Stimulated activated CD8-positive, alpha-beta memory T cell treated with anti-CD3 and anti-CD28 coated beads, Interleukin-15, amount 100 ng/mL, for 48 hours (primary cell): Measurements from ENCODE around the gene TRMT1L.

Experiments
- DNase-seq, 2 donors: peaks; one replicate each; pipeline ENCODE4 v3.0.0-alpha.2; 2020; ENCODE audit warnings: low read depth in 2 of 2

TRMT1L gene

GRCh38 chr1:185129708-185130107, 27.0 kb downstream of the TRMT1L start:
- no peak for DNase-seq

- DNase-seq, result no peak
Observed at GRCh38 chr1:185112356-185112755, 44.4 kb downstream of the TRMT1L start.

GRCh38 chr1:185111873-185112272, 44.9 kb downstream of the TRMT1L start:
- DNase-seq, result no peak

GRCh38 chr1:185110145-185110544, 46.6 kb downstream of the TRMT1L start:
- no peak for DNase-seq

DNA sequence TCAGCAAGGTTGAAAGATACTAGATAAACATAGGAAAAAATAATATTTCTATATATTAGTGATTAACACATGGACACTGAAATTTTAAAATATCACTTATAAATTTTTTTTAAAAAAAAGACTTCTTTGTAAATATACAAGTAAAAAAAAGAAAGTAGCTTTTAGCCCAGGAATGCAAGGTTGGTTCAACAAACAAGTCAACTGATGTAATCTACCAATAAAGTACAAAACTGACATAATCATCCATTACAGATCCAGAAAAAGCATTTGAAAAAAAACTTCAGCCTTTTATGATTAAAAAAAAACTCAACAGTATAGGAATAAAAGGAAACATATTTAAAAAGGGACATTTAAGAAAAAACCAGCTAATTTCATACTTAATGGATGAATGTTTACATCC, 48.4 kb downstream of the TRMT1L start:
- no peak for DNase-seq

- DNase-seq, result no peak
Observed at GRCh38 chr1:185105121-185105520, 51.6 kb downstream of the TRMT1L start.

GRCh38 chr1:185104083-185104482, 52.7 kb downstream of the TRMT1L start:
- no peak for DNase-seq

DNA sequence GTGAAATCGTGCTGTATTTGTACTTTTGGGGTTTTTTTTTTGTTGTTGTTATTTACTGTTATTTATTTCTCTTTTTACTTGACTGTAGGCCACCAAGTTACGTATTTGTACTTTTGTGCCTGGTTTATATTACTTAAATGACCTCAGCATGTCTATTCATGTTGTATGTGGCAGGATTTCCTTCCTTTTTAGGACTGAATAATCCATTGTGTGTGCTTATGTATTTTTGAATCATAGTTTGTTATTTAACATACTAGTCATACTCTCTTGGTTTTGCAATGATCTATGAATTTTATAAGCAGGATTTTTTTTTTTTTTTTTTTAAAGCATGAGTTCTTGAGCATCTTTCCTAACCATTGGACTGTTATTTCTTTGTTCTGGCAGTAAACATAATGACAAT, 60.2 kb downstream of the TRMT1L start:
- no peak for DNase-seq

- DNase-seq, result no peak
Observed at GRCh38 chr1:185094761-185095160, 62.0 kb downstream of the TRMT1L start.

GRCh38 chr1:185091480-185091879, 65.3 kb downstream of the TRMT1L start:
- DNase-seq, result no peak

GRCh38 chr1:185087746-185088145, 69.0 kb downstream of the TRMT1L start:
- no peak for DNase-seq

GRCh38 chr1:185087101-185087500, 69.7 kb downstream of the TRMT1L start:
- no peak for DNase-seq

DNA sequence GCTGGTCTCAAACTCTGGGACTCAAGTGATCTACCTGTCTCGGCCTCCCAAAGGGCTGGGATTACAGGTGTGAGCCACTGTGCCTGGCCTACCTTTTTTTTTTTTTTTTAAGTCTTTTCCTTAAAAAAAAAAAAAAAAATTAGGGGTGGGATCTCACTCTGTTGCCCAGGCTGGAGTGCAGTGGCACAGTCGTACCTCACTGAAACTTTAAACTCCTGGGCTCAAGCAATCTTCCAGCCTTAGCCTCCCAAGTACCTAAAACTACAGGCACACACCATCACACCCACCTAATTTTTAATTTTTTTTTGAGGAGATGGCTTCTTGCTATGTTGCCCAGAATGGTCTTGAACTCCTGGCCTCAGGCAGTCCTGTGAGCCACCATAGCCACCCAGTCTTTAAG, 72.9 kb downstream of the TRMT1L start:
- DNase-seq, result no peak

DNA sequence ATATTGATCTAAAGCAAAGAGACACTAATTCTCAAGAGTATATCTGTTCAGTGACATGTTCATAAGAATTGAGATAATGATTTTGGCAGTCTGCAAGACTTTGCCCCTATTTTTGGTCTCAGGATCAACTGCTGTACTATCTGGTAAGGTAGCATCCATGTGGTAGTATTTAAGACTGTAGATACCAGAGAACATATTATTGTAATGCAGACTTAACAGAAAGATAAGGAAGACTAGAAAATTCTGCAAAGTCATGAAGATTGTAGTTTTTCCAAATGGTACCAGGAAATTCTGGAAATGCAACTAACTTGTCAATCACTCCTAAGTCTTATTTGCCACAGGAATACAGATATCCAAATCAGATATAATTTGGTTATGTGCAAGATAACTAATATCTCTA, 76.3 kb downstream of the TRMT1L start:
- DNase-seq, result no peak

DNA sequence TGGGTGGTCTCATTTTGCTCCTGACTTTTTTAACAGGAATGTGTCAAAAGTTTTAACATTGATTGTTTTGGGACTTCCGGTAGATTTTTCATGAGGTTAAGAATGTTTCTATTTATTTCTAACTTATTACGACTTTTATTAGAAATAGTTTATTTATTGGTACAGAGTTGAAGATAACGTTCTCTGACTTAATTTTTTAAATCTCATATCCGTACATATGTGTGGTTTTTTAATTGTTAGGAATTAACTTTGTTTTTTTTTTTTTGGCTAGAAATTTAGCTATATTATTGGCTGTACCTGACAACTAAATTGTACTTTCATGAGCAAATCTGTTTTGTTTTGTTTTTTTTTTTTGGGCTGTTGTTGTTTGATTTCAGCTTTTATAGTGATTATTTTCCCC, 79.4 kb downstream of the TRMT1L start:
- no peak for DNase-seq

DNA sequence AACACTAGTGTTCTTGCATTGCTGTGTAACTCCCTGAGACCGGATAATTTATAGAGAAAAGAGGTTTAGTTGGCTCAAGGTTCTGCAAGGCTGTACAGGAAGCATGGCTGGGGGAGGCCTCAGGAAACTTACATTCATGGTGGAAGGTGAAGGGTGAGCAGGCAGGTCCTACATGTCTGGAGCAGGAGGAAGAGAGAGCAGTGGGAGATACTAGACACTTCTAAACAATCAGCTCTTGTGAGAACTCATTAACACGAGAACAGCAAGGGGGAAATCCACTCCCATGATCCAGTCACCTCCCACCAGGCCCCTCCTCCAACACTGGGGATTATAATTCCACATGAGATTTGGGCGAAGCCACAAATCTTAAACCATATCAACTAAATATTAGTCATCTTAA, 81.3 kb downstream of the TRMT1L start:
- DNase-seq, result no peak

GRCh38 chr1:185074307-185074706, 82.4 kb downstream of the TRMT1L start:
- no peak for DNase-seq

- no peak for DNase-seq
Observed at GRCh38 chr1:185073725-185074124, 83.0 kb downstream of the TRMT1L start.

DNA sequence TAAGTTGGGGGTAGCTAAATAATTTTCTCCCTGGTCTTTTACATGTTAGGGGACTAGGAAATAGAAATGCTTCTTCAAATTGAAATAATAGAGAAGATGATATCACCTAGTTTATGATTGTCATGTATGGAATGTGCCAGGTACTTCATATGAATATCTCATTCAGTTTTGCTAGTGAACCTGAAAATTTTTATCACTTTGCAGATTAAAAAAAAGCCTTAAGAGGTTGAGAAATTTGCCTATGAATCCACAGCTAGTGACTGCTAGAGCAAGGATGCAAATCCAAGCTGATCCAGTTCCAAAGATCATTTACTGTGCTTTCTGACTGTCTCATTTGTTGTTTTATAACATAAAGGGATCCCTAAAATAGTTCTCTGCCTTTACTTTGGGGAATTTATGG, 86.7 kb downstream of the TRMT1L start:
- no peak for DNase-seq

GRCh38 chr1:185069202-185069772, 87.5 kb downstream of the TRMT1L start:
- no peak for DNase-seq

GRCh38 chr1:185068341-185068740, 88.4 kb downstream of the TRMT1L start:
- DNase-seq, result no peak
